ENCODE data around the gene PLXDC2.

PLXDC2 gene

GRCh38 chr10:19862811-19863515, 46.7 kb downstream of the PLXDC2 start:
- no peak for DNase-seq

DNA sequence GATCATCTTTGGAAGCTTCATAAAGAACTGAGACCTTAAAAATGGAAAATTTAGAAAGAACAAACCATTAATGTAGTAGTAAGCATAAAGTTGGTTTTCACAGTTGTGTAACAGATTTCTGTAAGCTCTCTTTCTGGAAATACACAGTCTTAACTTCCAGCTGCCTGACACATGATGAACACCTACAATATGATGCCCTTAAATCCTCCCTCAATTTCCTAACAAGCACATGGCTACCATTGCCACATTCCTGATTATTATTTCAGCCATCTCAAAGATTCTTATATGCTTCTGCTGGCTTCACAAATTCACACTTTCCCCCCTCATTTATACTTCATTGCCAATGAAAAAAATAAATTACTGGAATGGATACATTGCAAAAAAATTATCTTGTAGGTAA, 49.4 kb downstream of the PLXDC2 start:
- DNase-seq: no peak

- no peak for DNase-seq
Measured at GRCh38 chr10:19869370-19869769, 53.1 kb downstream of the PLXDC2 start.

DNA sequence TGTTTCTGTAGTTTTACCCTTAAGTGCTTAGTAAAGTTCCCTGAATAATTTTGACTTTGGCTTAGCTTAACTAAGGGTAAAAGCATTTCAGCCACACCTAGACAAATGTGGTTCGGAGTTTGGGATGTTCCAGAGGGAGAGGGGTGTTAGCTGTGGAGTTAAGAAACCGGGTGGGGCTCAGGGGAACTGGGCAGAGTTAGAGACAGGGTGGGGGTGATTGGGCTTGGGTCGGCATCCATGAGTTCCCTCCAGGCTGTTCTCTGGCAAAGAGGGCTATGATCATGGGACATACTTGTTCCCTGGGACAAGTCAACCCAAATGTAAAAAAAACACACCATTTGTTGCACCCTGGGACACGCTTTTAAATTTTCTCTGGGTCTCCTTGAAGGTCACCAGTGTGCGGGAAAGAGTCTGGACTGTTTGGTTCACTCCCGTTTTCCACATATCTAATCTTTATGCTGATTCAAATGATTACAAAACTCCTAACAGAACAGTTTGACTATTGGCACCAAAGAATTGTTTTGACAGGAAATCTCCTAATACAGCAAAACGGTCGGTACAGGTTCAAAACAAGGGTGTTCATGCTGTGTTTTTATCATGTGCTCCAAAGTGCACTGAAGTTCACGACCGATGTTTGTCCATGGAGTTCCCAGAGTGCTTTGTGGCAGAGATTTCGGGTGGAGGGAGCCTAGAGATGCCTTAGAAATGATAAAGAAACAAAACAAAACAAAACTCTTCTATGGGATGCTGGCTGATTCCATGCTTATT, 56.5 kb downstream of the PLXDC2 start:
- no peak for DNase-seq

GRCh38 chr10:19874190-19874589, 58.0 kb downstream of the PLXDC2 start:
- no peak for DNase-seq

- DNase-seq: no peak
Measured at GRCh38 chr10:19874791-19875190, 58.6 kb downstream of the PLXDC2 start.

- DNase-seq: no peak
Measured at GRCh38 chr10:19876570-19876969, 60.3 kb downstream of the PLXDC2 start.

- no peak for DNase-seq
Measured at GRCh38 chr10:19877466-19878255, 61.4 kb downstream of the PLXDC2 start.

GRCh38 chr10:19882621-19883020, 66.4 kb downstream of the PLXDC2 start:
- DNase-seq: no peak

DNA sequence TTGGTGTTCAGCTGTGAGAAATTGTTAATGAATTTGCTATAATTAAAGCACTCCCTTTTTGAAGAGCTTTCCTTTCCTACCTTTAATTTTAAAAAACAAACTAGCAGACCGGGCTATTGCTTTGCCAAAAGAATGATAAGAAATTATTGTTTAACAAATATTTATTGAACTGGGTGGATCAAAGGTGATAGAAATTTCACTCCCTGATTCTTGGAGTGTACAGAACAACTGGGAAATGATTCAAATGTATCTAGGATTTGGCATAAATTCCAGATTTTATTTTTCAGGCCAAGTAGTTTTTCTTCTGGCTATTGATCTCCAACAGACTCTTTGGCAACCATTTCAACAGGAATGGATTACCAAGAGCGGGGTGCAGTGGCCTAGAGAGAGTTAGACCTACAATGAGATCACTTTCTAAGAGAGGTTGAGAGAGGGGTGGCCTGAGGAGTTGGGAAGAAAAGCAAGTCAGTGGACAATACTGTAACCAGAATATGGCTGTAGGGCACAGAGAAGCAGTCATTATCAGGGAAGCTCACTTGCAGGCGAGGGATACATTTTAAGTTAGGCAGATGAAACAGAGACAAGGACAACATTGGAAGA, 71.9 kb downstream of the PLXDC2 start:
- no peak for DNase-seq

- DNase-seq: no peak
Measured at GRCh38 chr10:19889256-19889655, 73.0 kb downstream of the PLXDC2 start.

DNA sequence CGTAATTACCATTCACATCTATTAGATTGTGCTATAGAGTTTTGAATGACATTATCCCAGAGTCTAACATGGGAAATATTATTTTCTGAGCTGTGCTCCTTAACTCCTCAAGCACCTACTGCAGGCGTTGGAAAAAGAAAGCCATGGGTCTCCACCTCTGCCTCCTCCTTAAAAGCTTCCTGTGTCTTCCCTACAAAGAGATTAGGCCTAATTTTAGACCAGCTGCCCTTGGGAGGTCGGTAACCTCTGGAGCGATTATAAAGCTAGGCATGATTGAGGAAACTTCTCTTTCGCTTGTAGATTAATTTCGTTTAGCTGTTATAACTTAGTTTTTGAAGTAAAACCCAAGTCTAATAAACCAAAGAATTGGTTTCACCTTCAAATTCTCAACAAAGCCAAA, 75.2 kb downstream of the PLXDC2 start:
- no peak for DNase-seq

GRCh38 chr10:19892270-19892669, 76.0 kb downstream of the PLXDC2 start:
- DNase-seq: no peak

DNA sequence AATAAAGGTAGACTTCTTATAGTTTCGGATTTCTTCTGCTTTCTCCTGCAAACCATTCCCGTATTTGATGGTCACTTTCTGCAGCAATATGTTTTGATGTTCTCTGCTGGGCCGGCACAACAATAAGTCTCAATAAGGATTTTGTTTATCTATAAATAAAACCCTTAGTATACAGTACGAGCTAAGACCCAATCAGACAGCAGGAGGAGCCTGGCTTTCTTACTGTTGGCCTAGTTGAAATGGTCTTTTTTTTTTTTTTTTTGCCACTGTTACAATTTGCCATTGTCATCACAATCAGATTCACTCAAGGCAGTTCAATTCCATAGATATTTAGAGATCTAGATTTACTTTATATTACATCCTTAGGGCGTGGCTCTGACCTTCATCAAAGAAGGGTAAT, 76.4 kb downstream of the PLXDC2 start:
- DNase-seq: no peak

DNA sequence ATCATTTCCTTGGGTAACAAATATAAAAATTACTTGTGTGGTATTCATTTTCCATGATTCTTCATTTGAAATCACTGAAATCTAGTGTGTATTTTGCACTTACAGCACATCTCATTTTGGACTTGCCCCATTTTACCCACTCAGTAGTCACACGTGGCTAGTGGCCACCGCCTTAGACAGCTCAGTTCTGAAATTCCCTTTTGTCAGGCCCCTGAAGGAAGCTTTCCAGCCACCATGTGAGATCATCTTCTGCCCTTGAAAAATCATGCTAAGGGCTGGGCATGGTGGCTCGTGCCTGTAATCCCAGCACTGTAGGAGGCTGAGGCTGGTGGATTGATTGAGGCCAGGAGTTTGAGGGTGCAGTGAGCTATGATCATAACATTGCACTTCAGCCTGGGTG, 79.3 kb downstream of the PLXDC2 start:
- DNase-seq: no peak

DNA sequence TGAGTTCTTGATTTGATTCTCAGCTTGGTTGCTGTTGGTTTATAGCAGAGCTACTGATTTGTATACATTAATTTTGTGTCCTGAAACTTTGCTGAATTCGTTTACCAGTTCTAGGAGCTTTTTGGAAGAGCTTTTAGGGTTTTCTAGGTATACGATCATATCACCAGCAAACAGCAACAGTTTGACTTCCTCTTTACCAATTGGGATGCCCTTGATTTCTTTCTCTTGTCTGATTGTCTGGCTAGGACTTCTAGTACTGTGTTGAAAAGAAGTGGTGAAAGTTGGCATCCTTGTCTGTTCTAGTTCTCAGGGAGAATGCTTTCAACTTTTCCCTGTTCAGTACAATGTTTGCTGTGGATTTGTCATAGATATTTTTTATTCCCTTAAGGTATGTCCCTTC, 86.2 kb downstream of the PLXDC2 start:
- no peak for DNase-seq

DNA sequence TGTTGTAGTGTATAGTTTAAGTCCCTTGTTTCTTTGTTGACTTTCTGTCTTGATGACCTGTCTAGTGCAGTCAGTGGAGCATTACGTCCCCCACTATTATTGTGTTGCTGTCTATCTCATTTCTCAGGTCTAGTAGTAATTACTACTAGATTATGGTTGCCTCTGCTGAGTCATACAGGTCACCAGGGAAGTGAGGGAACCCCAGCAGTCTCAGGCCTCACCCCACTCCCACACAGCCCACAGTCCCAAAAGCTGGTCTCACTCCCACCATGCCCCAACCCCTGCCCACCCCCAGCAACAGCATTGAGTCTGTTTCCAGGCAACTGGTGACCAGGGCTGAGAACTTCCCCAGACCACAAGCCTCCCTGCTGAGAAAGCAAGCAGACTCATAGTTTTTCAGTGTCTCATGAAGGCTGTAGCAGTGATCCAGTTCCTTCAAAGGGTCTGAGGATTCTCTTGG, 88.0 kb downstream of the PLXDC2 start:
- no peak for DNase-seq

DNA sequence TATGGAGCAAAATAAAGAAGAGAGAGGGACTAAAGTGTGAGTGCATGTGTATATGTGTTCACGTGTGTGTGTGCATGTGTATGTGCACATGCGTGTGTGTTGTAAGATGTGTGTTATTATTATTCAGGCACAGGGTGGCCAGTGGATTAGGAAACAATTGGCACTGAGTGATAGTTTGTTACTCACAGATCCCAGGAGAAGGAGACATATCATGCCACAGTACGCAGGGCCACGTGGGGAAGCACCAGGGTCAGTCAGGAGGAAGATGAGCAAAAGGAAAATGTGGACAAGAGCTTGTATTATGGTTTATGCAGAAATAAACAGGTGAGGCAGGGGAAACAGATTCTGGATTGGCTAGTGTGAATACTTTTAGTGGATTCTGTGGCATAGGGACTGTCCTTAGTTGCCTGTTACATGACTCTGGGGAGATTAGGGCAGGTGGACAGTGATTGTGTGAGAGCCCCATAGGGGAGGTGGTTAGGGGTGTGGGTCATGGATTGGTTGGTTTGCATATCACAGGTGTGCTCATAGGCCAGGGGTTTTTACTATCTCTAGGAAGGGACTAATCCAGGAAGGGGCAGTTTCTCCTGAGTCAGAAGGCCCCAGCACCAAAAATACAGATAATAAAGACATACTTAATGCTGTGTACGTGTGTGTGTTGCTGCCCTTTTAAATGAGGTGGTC, 90.0 kb downstream of the PLXDC2 start:
- DNase-seq: no peak

- DNase-seq: no peak
Measured at GRCh38 chr10:19908991-19909696, 92.9 kb downstream of the PLXDC2 start.

DNA sequence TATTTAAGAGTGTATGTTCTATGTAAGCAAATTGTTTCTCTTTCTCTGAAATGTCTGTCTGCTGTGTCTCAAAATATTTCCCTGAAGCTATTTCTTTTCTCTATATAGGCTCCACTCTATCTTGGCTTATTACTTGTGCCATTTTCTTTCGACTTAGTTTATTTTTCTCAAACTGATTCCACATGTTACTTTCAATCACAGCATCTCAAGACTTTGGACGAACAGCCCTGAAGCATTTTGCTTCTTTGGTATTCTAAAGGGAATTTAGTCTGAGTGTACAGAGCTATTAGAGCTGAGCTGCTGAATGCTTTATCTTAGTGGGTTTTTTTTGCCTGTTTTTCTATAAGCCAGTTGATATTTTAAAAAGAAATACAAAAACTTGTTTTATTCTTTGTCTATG, 95.7 kb downstream of the PLXDC2 start:
- no peak for DNase-seq

DNA sequence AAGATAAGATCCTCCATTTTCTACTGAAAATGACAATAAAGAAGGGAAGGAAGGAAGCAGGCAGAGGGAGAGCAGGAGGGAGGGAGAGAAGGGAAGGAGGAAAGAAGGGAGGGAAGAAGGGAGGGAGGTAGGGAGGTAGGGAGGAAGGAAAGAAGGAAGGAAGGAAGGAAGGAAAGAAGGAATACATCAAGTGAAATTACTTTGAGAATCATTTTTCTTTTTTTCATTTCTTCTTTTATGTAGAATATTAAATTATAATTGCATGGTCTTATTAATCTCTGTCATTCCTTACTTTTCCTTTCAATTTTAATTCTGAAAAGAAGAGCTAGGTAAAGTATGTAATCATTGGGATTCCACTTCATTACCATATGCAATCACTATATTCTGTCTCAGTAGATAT, 97.8 kb downstream of the PLXDC2 start:
- DNase-seq: no peak

GRCh38 chr10:19915125-19915524, 98.9 kb downstream of the PLXDC2 start:
- DNase-seq: no peak
